H1 (cell line): Measurements from ENCODE around the gene SLC7A11. TPM values are rescaled to one million over a fixed set of nuclear protein-coding genes. Genes with fewer than 3 reads are reported as not detected.

Source experiments
- CTCF ChIA-PET: fragments of 300-600 bp; sonication (Branson Sonifier 250); formaldehyde crosslinking; loops from one replicate; lab custom pipeline; 2021; ENCODE audit not compliant: partially characterized antibody; lab: Charles Lee
- POLR2A ChIA-PET: fragments of 300-600 bp; sonication (Branson Sonifier 250); formaldehyde crosslinking; loops from one replicate; lab custom pipeline; 2021; ENCODE audit warnings: inconsistent platforms; ENCODE audit not compliant: partially characterized antibody; lab: Charles Lee
- DNase-seq, 2 experiments: peaks; one replicate each; pipeline versions ENCODE4 v3.0.0 to v3.0.0-alpha.2; 2010 to 2022; ENCODE audit warnings: low spot score in 2 of 2, low read depth in 1 of 2, mixed read lengths in 1 of 2
- FAIRE-seq: peaks from 2 replicates; lab custom pipeline; 2011; peaks lifted over from hg19 to GRCh38; lab: Jason Lieb, UNC
- H2AFZ ChIP-seq: 2 replicates; pipeline ENCODE4 v1.8.1; 2012; ENCODE audit warnings: low read length, inconsistent platforms
- H2AK5ac ChIP-seq: 2 replicates; pipeline ENCODE4 v1.6.1; 2013; ENCODE audit warnings: low read depth, low read length
- H2BK120ac ChIP-seq: replicated peaks from 2 replicates; pipeline ENCODE3; 2013; ENCODE audit warnings: low read depth, low read length, inconsistent platforms
- H2BK12ac ChIP-seq: 2 replicates; pipeline ENCODE4 v1.6.1; 2013; ENCODE audit warnings: low read depth, low read length
- H2BK15ac ChIP-seq: 2 replicates; pipeline ENCODE4 v1.6.1; 2013; ENCODE audit warnings: low read length
- H2BK20ac ChIP-seq: 2 replicates; pipeline ENCODE4 v1.6.1; 2013; ENCODE audit warnings: low read length
- H2BK5ac ChIP-seq: 2 replicates; pipeline ENCODE4 v1.6.1; 2013; ENCODE audit warnings: low read depth, low read length
- H3K14ac ChIP-seq: 2 replicates; pipeline ENCODE4 v1.6.1; 2013; ENCODE audit warnings: inconsistent platforms; ENCODE audit not compliant: insufficient read length
- H3K18ac ChIP-seq: 2 replicates; pipeline ENCODE4 v1.6.1; 2013; ENCODE audit warnings: low read length; ENCODE audit errors: extremely low read depth
- H3K23ac ChIP-seq: 2 replicates; pipeline ENCODE4 v1.6.1; 2013; ENCODE audit warnings: inconsistent platforms; ENCODE audit not compliant: insufficient read length
- H3K23me2 ChIP-seq: 2 replicates; pipeline ENCODE4 v1.6.1; 2013; ENCODE audit warnings: low read depth, low read length
- H3K27ac ChIP-seq: 2 replicates; pipeline ENCODE4 v1.6.1; 2011; ENCODE audit warnings: low read depth, low read length, inconsistent platforms
- H3K27me3 ChIP-seq, 4 experiments: replicated peaks in 1 of 4; 1 replicate in 1 of 4; 2 replicates in 3 of 4; pipeline versions ENCODE4 v1.6.1 to v1.8.1; 2011 to 2013; ENCODE audit warnings: low read length in 3 of 4, mild to moderate bottlenecking in 3 of 4, inconsistent platforms in 2 of 4, mixed read lengths in 2 of 4, moderate library complexity in 1 of 4; ENCODE audit not compliant: control insufficient read depth in 3 of 4, insufficient read depth in 3 of 4; ENCODE audit errors: extremely low read depth in 1 of 4
- H3K36me3 ChIP-seq, 4 experiments: 2 replicates each; pipeline versions ENCODE4 v1.6.1 to v1.8.1; 2011 to 2013; ENCODE audit warnings: mild to moderate bottlenecking in 4 of 4, low read length in 3 of 4, moderate library complexity in 2 of 4, control low read depth in 1 of 4, inconsistent platforms in 1 of 4; ENCODE audit not compliant: insufficient read depth in 4 of 4, control insufficient read depth in 2 of 4
- H3K4ac ChIP-seq: replicated peaks from 2 replicates; pipeline ENCODE3; 2013; ENCODE audit warnings: low read length, low read depth, mixed read lengths, inconsistent platforms; ENCODE audit not compliant: insufficient read length
- H3K4me1 ChIP-seq, 4 experiments: replicated peaks in 1 of 4; 1 replicate in 1 of 4; 2 replicates in 3 of 4; pipeline versions ENCODE4 v1.6.1 to v1.8.1; 2011 to 2013; ENCODE audit warnings: low read length in 3 of 4, inconsistent platforms in 2 of 4, mixed read lengths in 1 of 4; ENCODE audit not compliant: insufficient read depth in 4 of 4, control insufficient read depth in 3 of 4
- H3K4me2 ChIP-seq, 2 experiments: 2 replicates each; pipeline versions ENCODE4 v1.6.1 to v1.8.1; 2011 to 2013; ENCODE audit warnings: low read depth in 2 of 2, low read length in 2 of 2, control low read depth in 1 of 2, inconsistent platforms in 1 of 2, mild to moderate bottlenecking in 1 of 2; ENCODE audit not compliant: insufficient read depth in 1 of 2
- H3K4me3 ChIP-seq, 4 experiments: fragments of 200-600, 300-600 bp in 1 of 4; sonication (generic), shearing (Covaris generic), sonication (Bioruptor Twin) in 1 of 4; 2 replicates each; pipeline versions ENCODE4 v1.5.1 to v1.8.1; 2011 to 2016; ENCODE audit warnings: low read length in 4 of 4, low read depth in 3 of 4, control low read depth in 2 of 4, inconsistent platforms in 2 of 4, mild to moderate bottlenecking in 2 of 4, mixed read lengths in 1 of 4, moderate library complexity in 1 of 4; ENCODE audit not compliant: insufficient read depth in 2 of 4; ENCODE audit errors: extremely low read depth in 1 of 4
- H3K56ac ChIP-seq: replicated peaks from 2 replicates; pipeline ENCODE3; 2013; ENCODE audit warnings: low read depth, mild to moderate bottlenecking, mixed read lengths, low read length, inconsistent platforms; ENCODE audit not compliant: insufficient read length
- H3K79me1 ChIP-seq: 2 replicates; pipeline ENCODE4 v1.6.1; 2013; ENCODE audit warnings: low read depth, low read length, control low read depth
- H3K79me2 ChIP-seq, 2 experiments: 2 replicates each; pipeline versions ENCODE4 v1.6.1 to v1.8.1; 2012 to 2013; ENCODE audit warnings: low read length in 2 of 2, mild to moderate bottlenecking in 2 of 2, inconsistent platforms in 1 of 2; ENCODE audit not compliant: insufficient read depth in 2 of 2, control insufficient read depth in 1 of 2
- H3K9ac ChIP-seq, 4 experiments: replicated peaks in 1 of 4; 1 replicate in 1 of 4; 2 replicates in 3 of 4; pipeline versions ENCODE4 v1.6.1 to v1.8.1; 2011 to 2013; ENCODE audit warnings: low read depth in 3 of 4, low read length in 3 of 4, control low read depth in 2 of 4, mild to moderate bottlenecking in 2 of 4, moderate library complexity in 2 of 4, inconsistent platforms in 1 of 4; ENCODE audit errors: extremely low read depth in 1 of 4
- H3K9me3 ChIP-seq, 2 experiments: 2 replicates each; pipeline versions ENCODE4 v1.6.1 to v1.8.1; 2012 to 2013; ENCODE audit warnings: mild to moderate bottlenecking in 2 of 2, moderate library complexity in 2 of 2, control low read depth in 1 of 2, inconsistent platforms in 1 of 2, low read depth in 1 of 2, low read length in 1 of 2, mixed read lengths in 1 of 2; ENCODE audit not compliant: insufficient read depth in 2 of 2
- H4K20me1 ChIP-seq, 2 experiments: replicated peaks in 1 of 2; 2 replicates each; pipeline versions ENCODE3 to v1.8.1; 2011 to 2013; ENCODE audit warnings: inconsistent platforms in 2 of 2, low read length in 2 of 2, mild to moderate bottlenecking in 1 of 2; ENCODE audit not compliant: insufficient read depth in 2 of 2, control insufficient read depth in 1 of 2
- H4K5ac ChIP-seq: 2 replicates; pipeline ENCODE4 v1.6.1; 2013; ENCODE audit warnings: low read length, low read depth, mixed read lengths, inconsistent platforms; ENCODE audit not compliant: insufficient read length
- H4K8ac ChIP-seq: 2 replicates; pipeline ENCODE4 v1.8.0; 2013; ENCODE audit warnings: mild to moderate bottlenecking, moderate library complexity, low read length, inconsistent platforms; ENCODE audit not compliant: insufficient read depth; ENCODE audit errors: extremely low read depth
- H4K91ac ChIP-seq: replicated peaks from 2 replicates; pipeline ENCODE3; 2013; ENCODE audit warnings: low read length, mixed read lengths, inconsistent platforms; ENCODE audit not compliant: insufficient read length
- CHD7 ChIP-seq: fragments of 300-600 bp; sonication (generic); IDR thresholded peaks from 2 replicates; pipeline ENCODE4 v1.7.1; 2012; ENCODE audit warnings: low read length, moderate library complexity, mild to moderate bottlenecking, inconsistent platforms; ENCODE audit not compliant: insufficient replicate concordance
- polyA plus RNA-seq, 7 experiments: library from polyadenylated mRNA; depleted of rRNA in 3 of 7; stranded (reverse) in 5 of 7; unstranded in 2 of 7; fragments of >200 nt in 5 of 7; fragments of 200-250 nt in 2 of 7; gene quantifications; 1 replicate in 5 of 7; 2 replicates in 1 of 7; 4 replicates in 1 of 7; pipeline versions ENCODE4 v1.2.1 to v1.2.3, GENCODE V29; 2011 to 2013; ENCODE audit warnings: missing spikeins in 2 of 7, mixed read lengths in 2 of 7
- total RNA-seq: library from RNA; stranded (reverse); fragmentation: NEBNext Ultra II Directional; extraction: Animal tissue kit (Norgen Biotek cat#: 25700); gene quantifications from 2 replicates; pipeline ENCODE4 v1.2.1, GENCODE V29; 2021

Gene SLC7A11
- total and polyA plus RNA-seq, 2 of the 8 experiments (the other 6 are each of a cell fraction or from before 2014, with no cell fraction given): 6.6 to 17.0 TPM

GRCh38 chr4:138140879-138141278 lies 101.3 kb downstream of the SLC7A11 start:
- H2BK120ac ChIP-seq: no peak overlapping the region
- H3K18ac ChIP-seq: no peak overlapping the region
- H2BK5ac ChIP-seq: no peak overlapping the region
- DNase-seq (no peak), FAIRE-seq (no peak)
- H2AFZ ChIP-seq: no peak overlapping the region
- no peak overlapping the region for H4K8ac ChIP-seq
- no peak overlapping the region for H3K4me2 ChIP-seq
- H3K9me3 ChIP-seq: no peaks in the 10 kb centered on the region
- H3K23me2 ChIP-seq: no peaks in the 10 kb centered on the region
- CTCF ChIA-PET: interaction anchor here (0.9 kb wide), 1 partner anchor 415 kb away, joined by 3 read pairs; no protein-coding TSS in a partner anchor
- no peak overlapping the region for H2BK20ac ChIP-seq
- no peak overlapping the region for H3K4ac ChIP-seq
- H3K56ac ChIP-seq: no peak overlapping the region
- no peaks in the 10 kb centered on the region for H4K20me1 ChIP-seq
- POLR2A ChIA-PET: no interaction called here
- no peak overlapping the region for H2AK5ac ChIP-seq
- no peaks in the 10 kb centered on the region for H3K27me3 ChIP-seq
- no peak overlapping the region for H3K23ac ChIP-seq
- no peak overlapping the region for H3K27ac ChIP-seq
- H3K4me3 ChIP-seq: no peak overlapping the region
- no peaks in the 10 kb centered on the region for H3K79me2 ChIP-seq
- no peaks in the 10 kb centered on the region for H3K36me3 ChIP-seq
- H2BK12ac ChIP-seq: no peak overlapping the region
- no peak overlapping the region for H4K5ac ChIP-seq
- no peaks in the 10 kb centered on the region for H3K79me1 ChIP-seq
- H2BK15ac ChIP-seq: no peak overlapping the region
- H3K4me1 ChIP-seq: no peaks in the 10 kb centered on the region
- H3K14ac ChIP-seq: no peak overlapping the region
- no peak overlapping the region for H3K9ac ChIP-seq
- H4K91ac ChIP-seq: no peak overlapping the region
- TF ChIP-seq CHD7: no peak
